NK-92 (cell line): ENCODE measurements around the gene SPNS2.

Source experiments
- DNase-seq: peaks from one replicate; lab custom pipeline; 2025; ENCODE audit not compliant: unreplicated experiment; lab: John Stamatoyannopoulos, UW

The SPNS2 gene

DNA sequence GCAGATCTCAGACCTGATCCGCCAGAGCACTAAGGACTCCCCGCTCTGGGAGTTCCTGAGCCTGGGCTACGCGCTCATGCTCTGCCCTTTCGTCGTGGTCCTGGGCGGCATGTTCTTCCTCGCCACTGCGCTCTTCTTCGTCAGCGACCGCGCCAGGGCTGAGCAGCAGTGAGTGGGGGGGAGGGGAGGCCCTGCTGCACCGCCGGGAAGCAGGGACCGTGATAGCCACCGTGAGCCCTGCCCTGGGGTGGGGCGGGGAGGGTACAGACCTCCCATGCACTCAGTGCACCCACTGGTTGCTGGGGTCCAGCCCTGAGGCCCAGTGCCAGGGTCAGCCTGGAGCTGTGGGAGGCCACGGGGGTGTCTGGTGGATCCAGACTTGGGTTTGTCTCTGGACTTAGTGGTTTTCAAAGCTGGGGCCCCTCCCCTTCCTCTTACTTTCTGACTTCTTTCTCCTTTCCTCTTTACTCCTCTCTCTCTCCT, 37.6 kb downstream of the SPNS2 start:
- no peak for DNase-seq

GRCh38 chr17:4536742-4537411, 38.2 kb downstream of the SPNS2 start:
- DNase-seq = no peak

GRCh38 chr17:4537451-4538235, 39.0 kb downstream of the SPNS2 start:
- no peak for DNase-seq

DNA sequence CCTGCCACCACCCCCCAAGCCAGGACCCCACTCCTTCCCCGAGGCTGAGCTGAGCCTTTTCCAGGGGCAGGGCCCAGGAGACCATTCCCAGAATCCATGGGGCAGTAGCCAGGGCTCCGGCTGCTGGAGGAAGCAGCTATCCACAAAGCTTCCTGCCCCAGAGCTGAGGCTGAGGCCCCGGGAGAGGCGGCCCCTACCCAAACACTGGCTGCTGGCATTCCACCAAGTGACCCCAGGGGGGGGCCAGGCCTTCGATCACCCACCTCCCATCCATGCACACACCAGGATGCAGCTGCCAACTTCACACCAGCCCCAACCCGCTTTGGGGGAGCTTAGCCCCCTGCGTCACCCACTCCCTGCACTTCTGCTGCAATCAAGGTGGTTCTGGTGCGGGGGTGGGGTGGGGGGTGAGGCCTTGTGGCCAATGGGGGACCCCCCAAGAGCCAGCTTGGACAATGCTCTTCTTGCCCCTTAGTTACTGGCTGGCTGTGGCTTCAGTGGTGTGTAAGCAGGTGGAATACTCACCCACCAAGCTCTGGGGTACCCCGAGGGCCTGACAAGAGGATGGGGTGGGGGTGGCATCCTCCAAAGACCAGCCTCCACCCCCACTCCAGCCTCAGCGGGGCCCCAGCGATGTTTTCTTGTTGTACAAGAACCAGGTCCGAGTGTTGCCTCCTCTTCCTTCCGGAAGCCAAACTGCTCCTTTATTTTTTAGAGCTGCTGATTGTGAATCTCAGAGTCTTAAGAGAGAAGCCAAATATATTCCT, 39.7 kb downstream of the SPNS2 start:
- no peak for DNase-seq

GRCh38 chr17:4539025-4539424, 40.3 kb downstream of the SPNS2 start:
- no peak for DNase-seq

DNA sequence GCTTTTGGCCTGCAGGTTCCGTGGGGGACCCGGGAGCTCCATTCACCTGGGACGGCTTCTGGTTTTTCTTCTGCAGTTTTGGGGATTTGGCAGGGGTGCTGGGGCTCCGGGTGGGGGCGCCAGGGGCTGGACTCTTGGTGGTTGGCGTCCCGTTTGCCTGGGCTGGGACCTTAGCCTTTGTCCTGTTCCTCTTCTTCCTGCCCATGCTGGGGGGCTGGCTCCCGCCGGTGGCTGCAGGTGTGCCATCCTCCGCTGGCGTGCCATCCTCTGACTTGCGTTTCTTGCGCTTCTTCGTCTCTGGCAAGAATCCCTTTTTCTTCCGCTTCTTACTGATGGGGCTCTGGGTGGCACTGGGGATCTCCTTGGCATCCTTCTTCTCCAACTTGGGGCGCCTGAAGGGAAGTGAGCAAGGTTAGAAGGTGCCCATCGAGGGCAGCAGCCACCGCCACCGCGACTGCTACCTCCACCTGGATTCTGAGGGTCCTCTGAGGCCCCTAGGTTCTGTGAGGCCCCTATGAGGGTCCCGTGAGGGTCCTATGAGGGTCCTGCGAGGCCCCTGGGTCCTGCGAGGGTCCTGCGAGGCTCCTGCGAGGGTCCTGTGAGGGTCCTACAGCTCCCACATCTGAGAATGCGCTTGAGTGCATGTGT, 41.0 kb downstream of the SPNS2 start:
- DNase-seq = no peak

DNA sequence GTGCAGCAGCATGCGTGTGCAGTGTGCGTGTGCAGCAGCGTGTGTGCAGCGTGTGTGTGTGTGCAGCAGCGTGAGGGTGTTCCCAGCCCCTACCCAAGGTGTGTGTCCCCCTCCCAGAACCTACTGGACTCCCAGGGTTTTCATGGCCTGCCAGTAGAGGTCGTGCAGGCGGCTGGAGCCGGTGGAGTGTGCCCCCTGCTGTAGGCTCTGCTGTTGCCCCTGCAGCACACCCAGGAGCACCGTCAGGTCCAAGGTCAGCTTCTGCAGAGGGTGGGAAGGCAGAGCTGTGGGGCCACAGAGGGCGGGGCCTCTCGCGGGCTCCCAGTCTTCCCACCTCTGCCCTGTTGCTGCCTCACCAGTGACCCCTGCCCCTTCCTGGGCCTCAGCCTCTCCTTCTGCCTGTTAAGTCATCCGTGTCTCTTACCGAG, 41.6 kb downstream of the SPNS2 start:
- no peak for DNase-seq

DNA sequence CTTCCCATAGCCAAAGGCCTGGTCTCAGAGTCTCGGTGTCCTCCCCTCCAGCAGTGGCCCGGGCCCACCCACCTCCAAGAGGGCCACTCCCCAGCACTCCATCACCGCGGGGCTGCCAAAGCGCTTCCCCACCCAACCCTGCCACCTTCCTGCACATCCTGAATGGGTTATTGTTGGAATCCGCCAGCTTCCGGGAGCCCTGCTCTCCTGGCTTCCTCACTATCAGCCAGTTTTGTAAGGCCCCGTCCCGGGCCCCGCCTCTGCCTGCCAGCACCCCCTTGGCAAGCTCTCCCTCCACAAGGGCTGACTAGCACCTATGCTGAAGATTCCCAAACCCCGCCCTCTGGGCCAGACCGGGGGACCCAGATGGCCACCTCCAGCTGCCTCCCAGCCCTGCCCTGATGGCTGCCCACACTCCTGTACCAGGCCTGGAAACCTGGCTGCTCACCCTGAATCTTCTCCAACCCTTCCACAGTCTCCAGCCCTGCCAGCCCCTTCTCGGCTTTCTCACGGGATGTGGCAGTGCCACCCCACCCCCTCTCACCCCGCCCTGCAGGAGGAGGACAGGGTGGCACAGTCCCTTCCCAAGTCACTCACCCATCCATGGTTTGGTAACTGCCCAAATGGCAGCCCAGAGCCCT, 42.1 kb downstream of the SPNS2 start:
- DNase-seq = no peak

GRCh38 chr17:4541328-4542002, 42.8 kb downstream of the SPNS2 start:
- no peak for DNase-seq

- no peak for DNase-seq
Measured at GRCh38 chr17:4542003-4542725, 43.5 kb downstream of the SPNS2 start.

GRCh38 chr17:4542726-4543191, 44.1 kb downstream of the SPNS2 start:
- DNase-seq = no peak

- no peak for DNase-seq
Measured at GRCh38 chr17:4543557-4544026, 44.9 kb downstream of the SPNS2 start.

- DNase-seq = no peak
Measured at GRCh38 chr17:4544135-4544950, 45.7 kb downstream of the SPNS2 start.

GRCh38 chr17:4544951-4545216, 46.2 kb downstream of the SPNS2 start:
- DNase-seq = no peak

GRCh38 chr17:4545217-4545951, 46.7 kb downstream of the SPNS2 start:
- no peak for DNase-seq

- no peak for DNase-seq
Measured at GRCh38 chr17:4547118-4547906, 48.6 kb downstream of the SPNS2 start.

GRCh38 chr17:4548061-4548461, 49.4 kb downstream of the SPNS2 start:
- DNase-seq = no peak
